ENCODE data around the gene KCNF1.

The KCNF1 gene

GRCh38 chr2:10879624-10880585 lies 31.8 kb upstream of the KCNF1 start:
- no peak for DNase-seq (ENCODE audit: low read depth in 2 of 2)

- DNase-seq (ENCODE audit: low read depth in 2 of 2): no peak
Measured at GRCh38 chr2:10880586-10881321, 31.0 kb upstream of the KCNF1 start.

GRCh38 chr2:10882568-10882967 lies 29.2 kb upstream of the KCNF1 start:
- DNase-seq (ENCODE audit: low read depth in 2 of 2): no peak

GRCh38 chr2:10883066-10883465 lies 28.7 kb upstream of the KCNF1 start:
- DNase-seq (ENCODE audit: low read depth in 2 of 2): no peak

- DNase-seq (ENCODE audit: low read depth in 2 of 2): no peak
Measured at GRCh38 chr2:10883801-10884478, 27.8 kb upstream of the KCNF1 start.

- DNase-seq (ENCODE audit: low read depth in 2 of 2): no peak
Measured at GRCh38 chr2:10884574-10884975, 27.2 kb upstream of the KCNF1 start.

- no peak for DNase-seq (ENCODE audit: low read depth in 2 of 2)
Measured at GRCh38 chr2:10885094-10885860, 26.5 kb upstream of the KCNF1 start.

GRCh38 chr2:10887476-10887875 lies 24.3 kb upstream of the KCNF1 start:
- no peak for DNase-seq (ENCODE audit: low read depth in 2 of 2)

- no peak for DNase-seq (ENCODE audit: low read depth in 2 of 2)
Measured at GRCh38 chr2:10889651-10890215, 22.0 kb upstream of the KCNF1 start.

- DNase-seq (ENCODE audit: low read depth in 2 of 2): no peak
Measured at GRCh38 chr2:10890706-10891270, 20.9 kb upstream of the KCNF1 start.

GRCh38 chr2:10891390-10891789 lies 20.3 kb upstream of the KCNF1 start:
- no peak for DNase-seq (ENCODE audit: low read depth in 2 of 2)

- no peak for DNase-seq (ENCODE audit: low read depth in 2 of 2)
Measured at GRCh38 chr2:10891848-10892247, 19.9 kb upstream of the KCNF1 start.

GRCh38 chr2:10892316-10892715 lies 19.4 kb upstream of the KCNF1 start:
- no peak for DNase-seq (ENCODE audit: low read depth in 2 of 2)

- DNase-seq (ENCODE audit: low read depth in 2 of 2): no peak
Measured at GRCh38 chr2:10892796-10893350, 18.9 kb upstream of the KCNF1 start.

- no peak for DNase-seq (ENCODE audit: low read depth in 2 of 2)
Measured at GRCh38 chr2:10894264-10894935, 17.3 kb upstream of the KCNF1 start.

- DNase-seq (ENCODE audit: low read depth in 2 of 2): no peak
Measured at GRCh38 chr2:10895231-10895630, 16.5 kb upstream of the KCNF1 start.

GRCh38 chr2:10897956-10898355 lies 13.8 kb upstream of the KCNF1 start:
- DNase-seq (ENCODE audit: low read depth in 2 of 2): no peak

- no peak for DNase-seq (ENCODE audit: low read depth in 2 of 2)
Measured at GRCh38 chr2:10900216-10901109, 11.3 kb upstream of the KCNF1 start.
